ENCODE data around the gene SYNGR1. TPM values are rescaled to one million over a fixed set of nuclear protein-coding genes. Genes with fewer than 3 reads are reported as not detected.

Gene SYNGR1
- total and polyA plus RNA-seq, 2 experiments from 2014 or later: 61.8 to 81.9 TPM

GRCh38 chr22:39315389-39315788 lies 34.4 kb upstream of the SYNGR1 start:
- Histone ChIP-seq H3K36me3 (peaks cover 61% of the 10 kb centered on the region), H3K27me3 (no peaks in the 10 kb centered on the region), H3K4me3 (no peak overlapping the region), H3K27ac (peak overlapping the region; percentile 49), H3K9me3 (ENCODE audit: low read depth) (no peaks in the 10 kb centered on the region), H3K4me1 (ENCODE audit: low read depth) (peaks cover 15% of the 10 kb centered on the region)
- DNase-seq (ENCODE audit: low read depth in 1 of 2, low spot score in 1 of 2): peak in 1 of 2 donors; percentile 39
- no peak for TF ChIP-seq CTCF (IDR thresholded peaks at IDR 0.05; ENCODE audit: low read depth, low read length)

GRCh38 chr22:39316440-39317083 lies 33.2 kb upstream of the SYNGR1 start:
- Histone ChIP-seq H3K36me3 (peaks cover 61% of the 10 kb centered on the region), H3K4me1 (ENCODE audit: low read depth) (peaks cover 15% of the 10 kb centered on the region), H3K27ac (peak overlapping the region; percentile 49), H3K4me3 (peak overlapping the region; percentile 2), H3K27me3 (no peaks in the 10 kb centered on the region), H3K9me3 (ENCODE audit: low read depth) (no peaks in the 10 kb centered on the region)
- DNase-seq (ENCODE audit: low read depth in 1 of 2, low spot score in 1 of 2): peak; percentile 83 to 95
- TF ChIP-seq CTCF (IDR thresholded peaks at IDR 0.05; ENCODE audit: low read depth, low read length): peak; percentile 93

GRCh38 chr22:39317084-39317774 lies 32.6 kb upstream of the SYNGR1 start:
- Histone ChIP-seq H3K4me3 (peak overlapping the region; percentile 80), H3K36me3 (peaks cover 58% of the 10 kb centered on the region), H3K4me1 (ENCODE audit: low read depth) (peaks cover 15% of the 10 kb centered on the region), H3K27me3 (no peaks in the 10 kb centered on the region), H3K27ac (peak overlapping the region; percentile 96), H3K9me3 (ENCODE audit: low read depth) (no peaks in the 10 kb centered on the region)
- no peak for DNase-seq (ENCODE audit: low read depth in 1 of 2, low spot score in 1 of 2)
- TF ChIP-seq CTCF (IDR thresholded peaks at IDR 0.05; ENCODE audit: low read depth, low read length): no peak

- peak in 1 of 2 donors; percentile 68 for DNase-seq (ENCODE audit: low read depth in 1 of 2, low spot score in 1 of 2)
- Histone ChIP-seq H3K36me3 (peaks cover 51% of the 10 kb centered on the region), H3K9me3 (ENCODE audit: low read depth) (no peaks in the 10 kb centered on the region), H3K4me1 (ENCODE audit: low read depth) (peaks cover 15% of the 10 kb centered on the region), H3K4me3 (peak overlapping the region; percentile 80), H3K27ac (peak overlapping the region; percentile 96), H3K27me3 (no peaks in the 10 kb centered on the region)
- no peak for TF ChIP-seq CTCF (IDR thresholded peaks at IDR 0.05; ENCODE audit: low read depth, low read length)
Measured at GRCh38 chr22:39317775-39318506, 31.9 kb upstream of the SYNGR1 start.

GRCh38 chr22:39318507-39319283 lies 31.1 kb upstream of the SYNGR1 start:
- TF ChIP-seq CTCF (IDR thresholded peaks at IDR 0.05; ENCODE audit: low read depth, low read length): no peak
- Histone ChIP-seq H3K4me3 (peak overlapping the region; percentile 80), H3K36me3 (peaks cover 43% of the 10 kb centered on the region), H3K27me3 (no peaks in the 10 kb centered on the region), H3K9me3 (ENCODE audit: low read depth) (no peaks in the 10 kb centered on the region), H3K4me1 (ENCODE audit: low read depth) (peaks cover 15% of the 10 kb centered on the region), H3K27ac (peak overlapping the region; percentile 96)
- DNase-seq (ENCODE audit: low read depth in 1 of 2, low spot score in 1 of 2): peak; percentile 56 to 58

All from cardiac muscle cell (in vitro differentiated cells and primary cell).